Fibroblast of lung (primary cell): ENCODE results near the gene GDA.

Experiments
- EZH2 ChIP-seq: IDR thresholded peaks from 2 replicates; pipeline ENCODE4 v1.5.1; 2012; ENCODE audit warnings: low read length, control low read depth, mild to moderate bottlenecking; ENCODE audit errors: missing control alignments
- TF ChIP-seq, protein P1 (sequence below), 2 donors: IDR thresholded peaks in 1 of 2; conservative IDR thresholded peaks in 1 of 2; 1 replicate in 1 of 2; 2 replicates in 1 of 2; pipeline ENCODE4 v1.5.1; 2011 to 2012; ENCODE audit warnings: low read length in 2 of 2, control low read depth in 1 of 2, inconsistent platforms in 1 of 2, low read depth in 1 of 2, mild to moderate bottlenecking in 1 of 2

DNA sequence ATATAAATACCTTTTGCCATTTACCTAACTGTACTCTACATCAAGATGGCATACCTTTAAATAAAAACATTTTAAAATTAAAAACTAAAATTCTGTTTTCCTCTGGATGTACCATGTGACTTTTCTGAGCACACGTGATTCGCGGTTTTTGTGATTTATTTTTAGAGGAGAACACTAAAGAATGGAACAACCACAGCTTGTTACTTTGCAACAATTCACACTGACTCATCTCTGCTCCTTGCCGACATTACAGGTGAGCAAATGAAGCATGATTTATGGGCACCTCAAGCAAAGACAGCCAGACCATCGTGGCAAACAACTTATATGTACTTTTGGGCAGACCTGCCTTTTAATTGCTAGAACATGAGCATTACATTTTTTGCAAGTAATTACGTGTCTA, 61.3 kb downstream of the GDA start:
- TF ChIP-seq EZH2: no peak
- TF ChIP-seq, protein P1, sequence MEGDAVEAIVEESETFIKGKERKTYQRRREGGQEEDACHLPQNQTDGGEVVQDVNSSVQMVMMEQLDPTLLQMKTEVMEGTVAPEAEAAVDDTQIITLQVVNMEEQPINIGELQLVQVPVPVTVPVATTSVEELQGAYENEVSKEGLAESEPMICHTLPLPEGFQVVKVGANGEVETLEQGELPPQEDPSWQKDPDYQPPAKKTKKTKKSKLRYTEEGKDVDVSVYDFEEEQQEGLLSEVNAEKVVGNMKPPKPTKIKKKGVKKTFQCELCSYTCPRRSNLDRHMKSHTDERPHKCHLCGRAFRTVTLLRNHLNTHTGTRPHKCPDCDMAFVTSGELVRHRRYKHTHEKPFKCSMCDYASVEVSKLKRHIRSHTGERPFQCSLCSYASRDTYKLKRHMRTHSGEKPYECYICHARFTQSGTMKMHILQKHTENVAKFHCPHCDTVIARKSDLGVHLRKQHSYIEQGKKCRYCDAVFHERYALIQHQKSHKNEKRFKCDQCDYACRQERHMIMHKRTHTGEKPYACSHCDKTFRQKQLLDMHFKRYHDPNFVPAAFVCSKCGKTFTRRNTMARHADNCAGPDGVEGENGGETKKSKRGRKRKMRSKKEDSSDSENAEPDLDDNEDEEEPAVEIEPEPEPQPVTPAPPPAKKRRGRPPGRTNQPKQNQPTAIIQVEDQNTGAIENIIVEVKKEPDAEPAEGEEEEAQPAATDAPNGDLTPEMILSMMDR (conservative IDR thresholded peaks at IDR 0.05 in 1 of 2, IDR thresholded peaks at IDR 0.05 in 1 of 2; ENCODE audit: low read depth in 1 of 2, low read length in 2 of 2): no peak
